Caco-2 (cell line): ENCODE measurements around the gene HSD3B7. TPM values are rescaled to one million over a fixed set of nuclear protein-coding genes. Genes with fewer than 3 reads are reported as not detected.

Experiments used
- BruUV-seq: library from RNA; stranded (reverse); fragments of 400-500 nt; replicated peaks from 2 replicates; lab custom pipeline; 2021; lab: Mats Ljungman, UMichigan
- CTCF ChIA-PET: fragments of 300-600 bp; sonication (Branson Sonifier 250); formaldehyde crosslinking; loops from one replicate; lab custom pipeline; 2022; ENCODE audit warnings: antibody characterized with exemption; lab: Charles Lee
- POLR2A ChIA-PET: fragments of 300-600 bp; sonication (Branson Sonifier 250); formaldehyde crosslinking; loops from one replicate; lab custom pipeline; 2022; ENCODE audit warnings: antibody characterized with exemption; lab: Charles Lee
- DNase-seq, 2 experiments: peaks; one replicate each; pipeline versions ENCODE4 v3.0.0 to v3.0.0-alpha.2; 2020 to 2022
- H3K27me3 ChIP-seq: replicated peaks from 2 replicates; pipeline ENCODE4 v1.6.0; 2011; ENCODE audit warnings: low read length; ENCODE audit not compliant: control insufficient read depth, insufficient read depth
- H3K36me3 ChIP-seq: 2 replicates; pipeline ENCODE4 v1.5.1; 2011; ENCODE audit warnings: low read length; ENCODE audit not compliant: control insufficient read depth, insufficient read depth
- H3K4me1 ChIP-seq: fragments of 250-450 bp; sonication (Bioruptor Pico); 2 replicates; pipeline ENCODE4 v1.5.1; 2020; ENCODE audit warnings: mild to moderate bottlenecking
- H3K4me3 ChIP-seq: 2 replicates; pipeline ENCODE4 v1.5.1; 2011; ENCODE audit warnings: low read depth, mild to moderate bottlenecking, control low read depth, low read length
- H3K9me3 ChIP-seq: fragments of 250-450 bp; sonication (Bioruptor Pico); 2 replicates; pipeline ENCODE4 v1.5.1; 2020; ENCODE audit warnings: mild to moderate bottlenecking, moderate library complexity
- H3K27ac Mint-ChIP-seq: one replicate; pipeline ENCODE4 v1.8.0; 2022; ENCODE audit warnings: mixed read lengths; ENCODE audit not compliant: unreplicated experiment
- H3K27me3 Mint-ChIP-seq: one replicate; pipeline ENCODE4 v1.8.0; 2022; ENCODE audit warnings: mixed read lengths; ENCODE audit not compliant: insufficient read depth, unreplicated experiment
- H3K36me3 Mint-ChIP-seq: one replicate; pipeline ENCODE4 v1.8.0; 2022; ENCODE audit warnings: mild to moderate bottlenecking, mixed read lengths; ENCODE audit not compliant: insufficient read depth, unreplicated experiment
- H3K4me1 Mint-ChIP-seq: one replicate; pipeline ENCODE4 v1.8.0; 2022; ENCODE audit warnings: low read depth, mixed read lengths; ENCODE audit not compliant: unreplicated experiment
- H3K4me3 Mint-ChIP-seq: one replicate; pipeline ENCODE4 v1.8.0; 2022; ENCODE audit warnings: mild to moderate bottlenecking, moderate library complexity, mixed read lengths; ENCODE audit not compliant: unreplicated experiment
- H3K9me3 Mint-ChIP-seq: one replicate; pipeline ENCODE4 v1.8.0; 2022; ENCODE audit warnings: mixed read lengths; ENCODE audit not compliant: unreplicated experiment
- intact Hi-C: fragments of 100-400 bp; cut with micrococcal nuclease; formaldehyde crosslinking; loops from one replicate; pipeline ENCODE4 v1.10.0; 2022; ENCODE audit not compliant: unreplicated experiment
- total RNA-seq: library from RNA; stranded (reverse); gene quantifications from 2 replicates; pipeline ENCODE4 v1.2.3, GENCODE V29; 2022
- TF ChIP-seq, protein P1 (sequence below), 2 experiments: fragments of 200-600 bp in 1 of 2; IDR thresholded peaks; 1 replicate in 1 of 2; 2 replicates in 1 of 2; pipeline versions ENCODE4 v1.5.1 to v1.8.0; 2011 to 2022; ENCODE audit warnings: antibody characterized with exemption in 1 of 2, control low read depth in 1 of 2, inconsistent platforms in 1 of 2, low read depth in 1 of 2, low read length in 1 of 2, mild to moderate bottlenecking in 1 of 2, moderate library complexity in 1 of 2; ENCODE audit not compliant: insufficient read depth in 1 of 2, severe bottlenecking in 1 of 2, unreplicated experiment in 1 of 2

HSD3B7 gene
- total RNA-seq, 1 experiment from 2014 or later = 2.4 TPM

DNA sequence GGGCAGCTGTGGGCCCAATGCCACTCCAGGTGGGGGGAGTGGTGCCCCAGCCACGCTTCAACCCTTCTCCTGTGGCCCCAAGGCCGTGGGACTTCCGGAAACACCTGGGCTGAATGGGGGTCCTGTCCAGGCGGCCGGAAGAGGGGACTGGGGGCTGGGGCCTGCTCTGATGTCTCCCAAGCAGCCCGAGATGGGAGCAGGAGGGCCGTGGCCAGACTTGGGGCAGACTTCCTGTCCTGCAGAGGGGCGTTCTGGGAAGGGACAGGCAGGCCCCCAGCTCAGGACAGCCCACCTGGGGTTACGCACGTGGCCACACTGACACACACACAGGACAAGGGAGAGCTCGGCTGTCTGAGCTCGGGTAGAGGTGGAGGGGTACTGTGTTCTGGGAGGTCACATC, 5.1 kb downstream of the HSD3B7 start:
- no TSS peak for BruUV-seq
- TF ChIP-seq, protein P1, sequence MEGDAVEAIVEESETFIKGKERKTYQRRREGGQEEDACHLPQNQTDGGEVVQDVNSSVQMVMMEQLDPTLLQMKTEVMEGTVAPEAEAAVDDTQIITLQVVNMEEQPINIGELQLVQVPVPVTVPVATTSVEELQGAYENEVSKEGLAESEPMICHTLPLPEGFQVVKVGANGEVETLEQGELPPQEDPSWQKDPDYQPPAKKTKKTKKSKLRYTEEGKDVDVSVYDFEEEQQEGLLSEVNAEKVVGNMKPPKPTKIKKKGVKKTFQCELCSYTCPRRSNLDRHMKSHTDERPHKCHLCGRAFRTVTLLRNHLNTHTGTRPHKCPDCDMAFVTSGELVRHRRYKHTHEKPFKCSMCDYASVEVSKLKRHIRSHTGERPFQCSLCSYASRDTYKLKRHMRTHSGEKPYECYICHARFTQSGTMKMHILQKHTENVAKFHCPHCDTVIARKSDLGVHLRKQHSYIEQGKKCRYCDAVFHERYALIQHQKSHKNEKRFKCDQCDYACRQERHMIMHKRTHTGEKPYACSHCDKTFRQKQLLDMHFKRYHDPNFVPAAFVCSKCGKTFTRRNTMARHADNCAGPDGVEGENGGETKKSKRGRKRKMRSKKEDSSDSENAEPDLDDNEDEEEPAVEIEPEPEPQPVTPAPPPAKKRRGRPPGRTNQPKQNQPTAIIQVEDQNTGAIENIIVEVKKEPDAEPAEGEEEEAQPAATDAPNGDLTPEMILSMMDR (IDR thresholded peaks at IDR 0.05; ENCODE audit: insufficient read depth in 1 of 2, low read depth in 1 of 2, low read length in 1 of 2, severe bottlenecking in 1 of 2, unreplicated experiment in 1 of 2) = no peak
- no peaks in the 10 kb centered on the region for H3K9me3 ChIP-seq
- DNase-seq = no peak
- no peaks in the 10 kb centered on the region for H3K27me3 Mint-ChIP-seq
- no peaks in the 10 kb centered on the region for H3K9me3 Mint-ChIP-seq
- H3K4me1 ChIP-seq = peaks cover 4% of the 10 kb centered on the region
- H3K36me3 Mint-ChIP-seq = no peaks in the 10 kb centered on the region
- H3K36me3 ChIP-seq = no peaks in the 10 kb centered on the region
- no peak overlapping the region for H3K27ac Mint-ChIP-seq
- no peak overlapping the region for H3K4me3 ChIP-seq
- ChIA-PET POLR2A (no interaction called here), CTCF (no interaction called here)
- H3K4me1 Mint-ChIP-seq = peaks cover 11% of the 10 kb centered on the region
- no peak overlapping the region for H3K4me3 Mint-ChIP-seq
- no peaks in the 10 kb centered on the region for H3K27me3 ChIP-seq
- intact Hi-C loops = no loop called here

DNA sequence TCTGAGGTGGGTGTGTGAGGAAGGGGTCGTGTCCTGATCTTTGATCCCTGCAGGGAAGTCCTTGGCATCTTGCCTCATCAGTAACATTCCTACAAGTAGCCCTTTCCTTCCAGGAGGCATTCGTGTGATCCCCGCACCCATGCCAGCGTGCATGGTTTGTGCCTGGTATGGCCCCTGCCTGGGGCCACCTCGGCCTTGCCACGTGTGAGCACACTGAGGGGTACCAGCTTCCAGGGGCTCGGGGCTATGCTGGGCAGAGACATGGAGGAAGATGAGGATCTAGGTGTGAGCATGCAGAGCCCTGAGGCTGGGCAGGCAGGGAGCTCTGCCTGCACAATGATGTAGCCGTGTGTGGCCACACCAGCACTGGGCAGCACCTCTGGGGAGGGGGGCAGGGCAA, 6.0 kb downstream of the HSD3B7 start:
- ChIA-PET CTCF (no interaction called here), POLR2A (no interaction called here)
- H3K9me3 ChIP-seq = no peaks in the 10 kb centered on the region
- intact Hi-C loops = no loop called here
- no peak for DNase-seq
- Mint-ChIP-seq H3K36me3 (no peaks in the 10 kb centered on the region), H3K27ac (no peak overlapping the region), H3K9me3 (no peaks in the 10 kb centered on the region), H3K4me3 (no peak overlapping the region), H3K4me1 (peaks cover 7% of the 10 kb centered on the region), H3K27me3 (no peaks in the 10 kb centered on the region)
- no TSS peak for BruUV-seq
- H3K4me1 ChIP-seq = no peaks in the 10 kb centered on the region
- TF ChIP-seq, protein P1 (IDR thresholded peaks at IDR 0.05; ENCODE audit: insufficient read depth in 1 of 2, low read depth in 1 of 2, low read length in 1 of 2, severe bottlenecking in 1 of 2, unreplicated experiment in 1 of 2) = no peak
- no peaks in the 10 kb centered on the region for H3K36me3 ChIP-seq
- no peak overlapping the region for H3K4me3 ChIP-seq
- H3K27me3 ChIP-seq = no peaks in the 10 kb centered on the region

DNA sequence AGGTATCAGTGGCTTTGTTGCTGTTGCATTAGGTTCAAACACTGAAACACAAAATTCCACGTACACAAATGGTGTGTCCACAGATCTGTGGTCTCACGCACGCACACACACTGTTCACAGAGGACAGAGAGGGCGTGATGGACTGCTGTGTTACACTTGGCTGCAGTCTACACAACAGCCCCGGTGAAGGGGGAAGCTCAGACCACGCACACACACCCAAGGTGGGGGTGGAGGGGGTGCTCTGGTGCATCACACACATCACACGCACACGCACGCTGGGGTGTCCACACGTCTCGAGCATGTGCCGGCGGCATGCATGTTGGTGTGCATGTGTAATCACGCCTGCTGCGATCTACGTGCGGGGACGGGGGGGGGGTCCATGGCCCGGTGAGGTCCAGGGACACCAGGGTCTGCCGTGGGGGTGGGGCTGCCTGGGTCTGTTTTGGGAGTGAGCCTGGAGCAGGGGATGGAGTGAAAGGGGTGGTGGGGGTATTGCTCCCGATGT, 7.3 kb downstream of the HSD3B7 start:
- H3K4me1 Mint-ChIP-seq = peaks cover 14% of the 10 kb centered on the region
- ChIA-PET CTCF (no interaction called here), POLR2A (no interaction called here)
- Histone ChIP-seq H3K27me3 (no peaks in the 10 kb centered on the region), H3K4me3 (no peak overlapping the region), H3K36me3 (no peaks in the 10 kb centered on the region), H3K9me3 (no peaks in the 10 kb centered on the region), H3K4me1 (peaks cover 3% of the 10 kb centered on the region)
- no peaks in the 10 kb centered on the region for H3K27me3 Mint-ChIP-seq
- intact Hi-C loops = no loop called here
- no peaks in the 10 kb centered on the region for H3K9me3 Mint-ChIP-seq
- no TSS peak for BruUV-seq
- H3K4me3 Mint-ChIP-seq = no peak overlapping the region
- DNase-seq = no peak
- no peaks in the 10 kb centered on the region for H3K36me3 Mint-ChIP-seq
- H3K27ac Mint-ChIP-seq = no peak overlapping the region
- TF ChIP-seq, protein P1 (IDR thresholded peaks at IDR 0.05; ENCODE audit: insufficient read depth in 1 of 2, low read depth in 1 of 2, low read length in 1 of 2, severe bottlenecking in 1 of 2, unreplicated experiment in 1 of 2) = no peak
